Loucy (cell line): Measurements from ENCODE around the gene ZSWIM1.

Experiments
- CTCF ChIP-seq: fragments of 200-600 bp; sonication (generic); conservative IDR thresholded peaks from 2 replicates; pipeline ENCODE4 v1.5.1; 2014; ENCODE audit warnings: mild to moderate bottlenecking, antibody characterized with exemption, low read length
- EZH2phosphoT487 ChIP-seq: fragments of 200-600 bp; IDR thresholded peaks from 2 replicates; pipeline ENCODE4 v1.6.1; 2018; ENCODE audit warnings: antibody characterized with exemption, mild to moderate bottlenecking, moderate library complexity, borderline replicate concordance

DNA sequence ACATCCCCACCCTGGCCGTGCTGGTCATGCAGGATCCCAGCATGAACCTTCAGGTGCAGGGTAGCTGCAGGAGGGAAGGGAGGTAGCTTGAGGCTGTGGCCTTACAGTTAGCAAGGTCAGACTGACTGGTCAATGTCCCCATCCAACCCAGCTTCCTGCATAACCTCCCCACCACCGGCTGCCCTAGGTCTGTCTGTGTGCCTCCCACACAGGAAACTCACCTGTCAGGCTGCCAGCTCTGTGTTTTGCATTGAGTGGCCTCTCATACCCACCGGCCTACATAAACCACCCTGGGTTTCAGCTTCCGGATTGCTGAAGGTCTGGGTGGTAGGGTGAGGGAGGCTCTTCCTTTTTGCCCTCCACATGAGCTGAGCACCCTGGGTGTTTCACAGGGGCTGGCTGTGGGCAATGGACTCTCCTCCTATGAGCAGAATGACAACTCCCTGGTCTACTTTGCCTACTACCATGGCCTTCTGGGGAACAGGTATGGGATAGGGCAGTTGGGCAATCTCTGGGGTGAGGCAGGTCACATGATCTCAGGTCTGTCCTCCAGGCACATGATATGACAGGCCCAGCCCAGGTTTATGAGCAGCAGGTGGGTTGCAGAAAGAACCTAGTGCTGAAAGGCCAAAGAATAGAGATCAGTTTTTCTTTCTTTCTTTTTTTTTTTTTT lies 11.9 kb downstream of the ZSWIM1 start:
- TF ChIP-seq CTCF (no peak), EZH2phosphoT487 (no peak)
